ENCODE measurements around the gene TSPEAR.
"Not testable (repeated sequence)": the region's sequence is repeated elsewhere in the genome, so short reads cannot be mapped to it uniquely, and the experiment has no call there.

TSPEAR gene

DNA sequence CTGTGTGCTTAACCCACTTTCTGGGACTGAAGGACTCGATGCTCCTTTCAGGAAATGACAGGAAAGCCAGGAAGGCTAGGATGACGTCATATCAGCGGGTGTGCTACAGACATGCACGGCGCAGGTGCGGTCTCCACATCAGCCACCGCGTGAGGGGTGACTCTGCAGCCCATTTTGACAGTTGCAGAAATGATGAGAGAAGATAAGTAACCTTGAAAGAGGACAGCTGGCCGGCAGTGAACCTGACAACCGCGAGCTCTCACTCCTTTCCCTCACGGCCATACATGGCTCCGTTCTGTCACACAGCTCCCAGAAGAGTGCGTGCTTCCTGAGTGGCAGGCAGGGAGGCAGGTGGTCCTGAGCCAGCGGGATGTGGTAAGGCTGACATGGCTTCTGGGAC is 129.3 kb downstream of the TSPEAR start:
- no peak for DNase-seq

DNA sequence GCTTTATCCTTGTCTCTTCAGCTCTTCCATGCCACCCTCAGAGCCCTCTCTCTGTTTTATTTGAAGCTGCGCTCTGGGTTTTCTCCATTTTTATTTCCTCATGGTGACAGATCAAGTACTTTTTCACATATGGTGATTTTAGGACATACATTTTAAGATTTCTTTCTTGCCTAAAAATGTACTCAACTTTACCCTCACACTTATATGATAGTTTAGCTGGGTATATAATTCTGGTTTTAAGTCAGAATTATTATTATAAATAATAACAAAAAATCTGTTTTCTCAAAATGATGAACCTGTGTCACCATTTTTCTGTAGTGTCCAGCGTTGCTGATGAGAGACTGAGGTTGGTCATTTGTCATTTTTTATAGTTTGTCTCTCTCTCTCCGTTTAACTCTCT is 130.2 kb downstream of the TSPEAR start:
- DNase-seq, result no peak

- not testable (repeated sequence) for DNase-seq
Observed at GRCh38 chr21:44580231-44580821, 131.0 kb downstream of the TSPEAR start, which contains the start of gene KRTAP10-5. Gene KRTAP10-5 (minus strand): TSS chr21:44580604. CDS start chr21:44580578, 26 bp downstream.

DNA sequence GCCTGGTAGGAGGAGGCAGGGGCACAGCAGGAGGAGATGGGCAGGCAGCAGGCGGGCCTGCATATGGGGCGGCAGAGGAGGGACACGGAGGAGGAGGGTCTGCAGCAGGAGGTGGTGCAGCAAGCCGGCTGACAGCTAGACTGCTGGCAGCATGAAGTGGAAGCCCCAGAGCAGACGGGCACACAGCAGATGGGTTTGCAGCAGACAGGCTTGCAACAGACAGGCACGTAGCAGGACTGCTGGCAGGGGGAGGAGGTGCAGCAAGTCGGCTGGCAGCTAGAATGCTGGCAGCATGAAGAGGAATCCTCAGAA is 131.6 kb downstream of the TSPEAR start:
- no peak for DNase-seq

DNA sequence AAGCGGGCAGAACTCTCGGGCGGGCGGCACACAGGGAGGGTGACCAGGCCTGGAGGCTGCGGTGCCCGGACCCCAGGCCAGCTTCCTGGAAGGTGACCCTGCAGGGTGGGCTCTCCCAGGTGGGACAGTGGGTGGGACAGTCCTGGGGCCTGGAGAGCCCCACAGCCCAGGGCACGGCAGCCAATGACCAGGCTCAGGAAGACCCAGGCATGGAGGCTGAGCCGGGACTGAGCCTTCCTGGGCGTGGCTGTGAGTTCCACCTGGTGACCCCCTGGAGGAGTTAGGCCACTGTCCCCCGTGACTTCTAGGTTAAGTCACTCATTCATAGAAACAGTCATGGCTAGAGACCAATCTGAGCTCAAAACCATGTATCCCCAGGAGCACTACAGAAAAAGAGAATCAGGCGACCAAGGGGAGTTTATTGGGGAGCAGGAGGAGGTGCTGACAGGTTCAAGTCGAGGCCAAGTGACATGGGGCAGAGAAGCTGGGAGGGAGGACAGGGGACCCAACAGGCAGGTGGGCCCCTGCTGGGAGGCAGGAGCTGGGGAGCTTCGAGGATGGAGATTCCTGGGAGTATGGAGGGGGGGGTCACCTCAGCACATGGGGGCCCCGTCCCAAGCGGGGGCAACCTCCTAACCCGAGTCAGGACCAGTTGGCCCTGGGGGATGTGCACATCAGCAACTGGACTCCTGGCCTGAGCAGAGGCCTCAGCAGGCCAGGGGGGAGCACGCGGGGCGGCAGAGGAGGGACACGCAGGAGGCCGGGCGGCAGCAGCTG is 132.1 kb downstream of the TSPEAR start:
- no peak for DNase-seq

- no peak for DNase-seq
Observed at GRCh38 chr21:44578371-44579055, 132.9 kb downstream of the TSPEAR start.

DNA sequence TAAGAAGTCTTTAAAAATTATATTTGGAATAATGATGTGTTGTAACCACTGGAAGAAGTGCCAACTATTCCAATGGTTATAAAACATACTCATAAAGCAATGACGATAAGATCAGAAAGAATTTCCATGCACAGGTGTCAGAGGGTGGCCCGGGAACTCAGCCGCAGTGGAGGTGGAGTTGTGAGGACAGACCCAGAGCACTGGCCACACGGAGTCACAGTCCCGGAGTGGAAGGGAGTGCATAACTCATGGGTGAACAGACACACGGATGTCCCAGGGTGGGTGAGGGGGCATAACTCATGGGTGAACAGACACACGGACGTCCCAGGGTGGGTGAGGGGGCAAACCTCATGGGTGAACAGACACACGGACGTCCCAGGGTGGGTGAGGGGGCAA is 135.3 kb downstream of the TSPEAR start:
- no peak for DNase-seq

DNA sequence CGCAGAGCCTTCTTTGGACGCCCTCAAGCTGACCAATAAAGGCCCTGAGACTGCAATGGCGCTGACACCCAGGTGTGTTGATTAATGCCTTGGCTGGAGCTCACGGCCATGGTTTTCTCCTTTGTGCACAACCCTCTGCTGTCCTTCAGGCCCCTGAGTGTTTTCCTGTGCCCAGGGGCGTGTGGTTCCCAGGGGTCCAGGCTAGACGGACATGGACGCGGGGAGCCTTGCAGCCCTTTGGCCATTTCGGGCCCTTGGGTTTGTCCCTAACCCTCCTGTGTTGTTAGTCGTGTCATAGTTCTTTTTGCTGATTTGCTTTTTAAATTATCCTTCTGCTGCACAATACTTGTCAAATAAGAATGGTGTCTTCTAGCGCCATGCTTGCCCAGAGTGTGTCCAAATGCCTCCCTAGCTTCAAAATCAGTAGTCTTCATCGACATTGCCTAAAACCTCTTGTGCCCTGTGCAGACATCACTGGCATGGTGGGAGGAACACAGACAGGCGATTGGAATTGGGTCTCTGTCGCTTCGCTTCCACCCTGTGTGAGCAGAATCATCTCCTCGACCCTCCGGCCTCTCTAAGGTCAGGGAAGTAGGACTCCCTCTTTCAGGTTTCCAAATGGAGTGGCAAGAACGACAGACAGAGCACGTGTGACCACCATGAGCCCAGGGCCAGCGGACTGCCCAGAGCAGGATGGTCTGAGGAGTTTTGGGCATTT is 135.9 kb downstream of the TSPEAR start:
- DNase-seq, result no peak

DNA sequence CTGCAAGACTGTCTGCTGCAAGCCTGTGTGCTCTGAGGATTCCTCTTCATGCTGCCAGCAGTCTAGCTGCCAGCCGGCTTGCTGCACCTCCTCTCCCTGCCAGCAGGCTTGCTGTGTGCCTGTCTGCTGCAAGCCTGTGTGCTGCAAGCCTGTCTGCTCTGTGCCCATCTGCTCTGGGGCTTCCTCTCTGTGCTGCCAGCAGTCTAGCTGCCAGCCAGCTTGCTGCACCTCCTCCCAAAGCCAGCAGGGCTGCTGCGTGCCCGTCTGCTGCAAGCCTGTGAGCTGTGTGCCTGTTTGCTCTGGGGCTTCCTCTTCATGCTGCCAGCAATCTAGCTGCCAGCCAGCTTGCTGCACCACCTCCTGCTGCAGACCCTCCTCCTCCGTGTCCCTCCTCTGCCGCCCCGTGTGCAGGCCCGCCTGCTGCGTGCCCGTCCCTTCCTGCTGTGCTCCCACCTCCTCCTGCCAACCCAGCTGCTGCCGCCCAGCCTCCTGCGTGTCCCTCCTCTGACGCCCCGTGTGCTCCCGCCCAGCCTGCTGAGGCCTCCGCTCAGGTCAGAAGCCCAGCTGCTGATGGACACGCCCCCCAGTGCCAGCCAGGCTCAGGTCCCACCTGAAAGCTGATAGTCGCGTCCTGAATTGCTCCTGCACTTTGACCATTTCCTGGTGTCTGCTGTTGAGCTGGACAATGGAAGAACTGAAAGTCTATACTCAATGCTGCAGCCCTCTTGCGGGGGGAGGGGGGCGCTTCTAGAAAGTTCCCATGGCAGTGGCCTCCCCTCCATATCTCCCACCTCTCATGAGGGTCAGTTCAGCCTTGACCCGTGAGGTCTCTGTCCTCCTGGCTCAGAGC is 136.7 kb downstream of the TSPEAR start:
- DNase-seq, result no peak

DNA sequence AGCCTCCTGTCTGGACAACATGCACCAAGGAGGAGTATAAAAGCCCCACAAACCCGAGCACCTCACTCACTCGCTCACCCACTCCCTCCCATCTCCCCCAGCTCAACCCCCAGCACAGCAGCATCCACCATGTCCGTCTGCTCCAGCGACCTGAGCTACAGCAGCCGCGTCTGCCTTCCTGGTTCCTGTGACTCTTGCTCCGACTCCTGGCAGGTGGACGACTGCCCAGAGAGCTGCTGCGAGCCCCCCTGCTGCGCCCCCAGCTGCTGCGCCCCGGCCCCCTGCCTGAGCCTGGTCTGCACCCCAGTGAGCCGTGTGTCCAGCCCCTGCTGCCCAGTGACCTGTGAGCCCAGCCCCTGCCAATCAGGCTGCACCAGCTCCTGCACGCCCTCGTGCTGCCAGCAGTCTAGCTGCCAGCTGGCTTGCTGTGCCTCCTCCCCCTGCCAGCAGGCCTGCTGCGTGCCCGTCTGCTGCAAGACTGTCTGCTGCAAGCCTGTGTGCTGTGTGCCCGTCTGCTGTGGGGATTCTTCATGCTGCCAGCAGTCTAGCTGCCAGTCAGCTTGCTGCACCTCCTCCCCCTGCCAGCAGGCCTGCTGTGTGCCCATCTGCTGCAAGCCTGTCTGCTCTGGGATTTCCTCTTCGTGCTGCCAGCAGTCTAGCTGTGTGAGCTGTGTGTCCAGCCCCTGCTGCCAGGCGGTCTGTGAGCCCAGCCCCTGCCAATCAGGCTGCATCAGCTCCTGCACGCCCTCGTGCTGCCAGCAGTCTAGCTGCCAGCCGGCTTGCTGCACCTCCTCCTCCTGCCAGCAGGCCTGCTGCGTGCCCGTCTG is 137.5 kb downstream of the TSPEAR start, which contains the start of gene KRTAP10-4:
KRTAP10-4 (plus strand) TSS at position 100 of the 827 bp plus-strand sequence; CDS start at position 130, 30 bp downstream.
- DNase-seq, result not testable (repeated sequence)

GRCh38 chr21:44572959-44573583 is 138.3 kb downstream of the TSPEAR start:
- no peak for DNase-seq

GRCh38 chr21:44571844-44572782 is 139.3 kb downstream of the TSPEAR start:
- no peak for DNase-seq

DNA sequence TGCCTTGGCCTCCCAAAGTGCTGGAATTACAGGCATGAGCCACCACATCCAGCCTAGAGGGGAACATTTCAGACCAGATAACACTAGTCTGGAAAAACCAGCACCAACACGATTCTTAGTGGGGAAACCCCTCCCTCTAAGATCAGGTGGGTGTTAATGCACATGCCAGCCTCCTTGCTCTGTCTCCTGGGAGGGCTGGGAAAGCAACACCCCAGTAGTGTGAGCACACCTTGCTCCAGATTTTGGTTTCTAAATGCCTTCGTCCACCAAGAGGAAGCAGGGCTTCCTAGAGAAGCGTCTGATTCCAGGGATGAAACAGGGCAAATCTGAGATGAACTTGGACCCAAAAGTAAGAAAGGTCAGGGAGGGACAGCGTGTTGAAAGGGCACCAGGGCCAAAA is 140.1 kb downstream of the TSPEAR start:
- DNase-seq, result no peak

DNA sequence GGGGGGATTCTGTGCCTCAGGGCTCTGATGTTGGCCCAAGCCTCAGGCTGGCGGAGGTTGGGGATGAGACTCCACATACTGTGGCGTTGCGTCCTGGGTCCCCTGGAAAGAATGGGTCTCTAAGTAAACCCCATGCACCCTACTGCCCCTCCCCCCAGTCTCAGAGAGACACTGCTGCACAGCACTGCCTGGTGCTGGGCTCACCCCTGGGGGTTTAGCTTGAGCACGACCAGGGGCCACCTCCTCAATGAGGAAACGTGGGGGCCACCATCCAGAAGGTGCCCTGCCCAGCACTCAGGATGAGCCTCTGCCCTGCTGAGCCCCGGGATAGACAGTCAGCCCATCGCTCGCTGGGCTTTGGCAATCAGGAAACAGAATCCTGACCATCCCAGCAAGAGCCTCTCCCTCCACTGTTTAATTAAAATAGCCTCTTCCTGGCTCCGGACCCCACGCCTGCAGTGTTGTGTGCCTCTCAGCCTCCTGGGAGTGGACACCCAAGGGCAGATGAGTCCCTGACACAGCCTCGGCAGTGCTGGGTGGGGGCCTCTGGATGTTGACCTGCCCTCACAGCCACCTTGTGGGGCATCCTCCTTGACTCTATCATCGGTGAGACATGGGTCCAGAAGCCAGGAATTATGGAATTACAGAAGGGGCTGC is 141.4 kb downstream of the TSPEAR start:
- DNase-seq, result no peak

DNA sequence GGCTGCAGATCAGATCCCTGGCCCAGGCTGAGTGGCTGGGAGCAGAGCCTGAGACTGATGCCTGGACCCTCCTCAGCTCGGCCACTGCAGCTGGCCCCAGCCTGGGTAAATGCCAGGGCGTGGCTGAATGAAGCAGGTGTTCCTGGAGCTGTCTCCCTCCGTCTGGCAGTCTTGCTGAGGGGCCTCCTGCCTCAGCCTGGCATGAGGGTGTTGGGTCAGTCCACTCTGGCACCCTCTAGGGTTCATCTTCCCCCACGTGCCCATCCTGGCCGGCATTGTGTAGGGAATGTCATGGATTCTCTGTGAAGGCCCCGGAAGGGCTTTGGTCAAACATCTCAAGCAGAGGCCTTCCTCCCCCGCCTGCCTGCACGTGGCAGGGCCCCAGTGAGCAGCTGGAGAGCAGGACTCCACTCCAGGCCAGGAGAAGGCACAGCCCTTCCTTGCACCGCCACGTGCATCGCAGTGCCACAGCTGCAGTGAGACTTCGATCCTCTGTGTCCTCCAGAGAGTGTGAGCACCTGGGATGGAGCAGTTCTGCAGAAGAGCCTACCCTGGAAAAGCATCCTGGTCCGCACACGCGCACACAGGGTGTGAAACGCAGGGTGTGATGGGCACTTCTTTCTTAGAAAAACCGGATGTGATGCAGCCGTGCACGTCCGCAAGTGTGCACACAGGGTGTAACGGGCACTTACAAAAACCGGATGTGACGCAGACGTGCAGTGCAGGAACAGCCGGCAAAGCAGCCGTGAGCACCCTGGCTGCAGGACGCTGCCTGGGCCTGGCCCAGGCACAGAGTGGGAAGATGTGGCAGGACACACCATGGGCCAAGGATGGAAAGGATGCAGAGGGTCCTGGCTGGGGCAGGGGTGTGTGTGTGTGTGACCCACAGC is 142.5 kb downstream of the TSPEAR start:
- DNase-seq, result no peak

DNA sequence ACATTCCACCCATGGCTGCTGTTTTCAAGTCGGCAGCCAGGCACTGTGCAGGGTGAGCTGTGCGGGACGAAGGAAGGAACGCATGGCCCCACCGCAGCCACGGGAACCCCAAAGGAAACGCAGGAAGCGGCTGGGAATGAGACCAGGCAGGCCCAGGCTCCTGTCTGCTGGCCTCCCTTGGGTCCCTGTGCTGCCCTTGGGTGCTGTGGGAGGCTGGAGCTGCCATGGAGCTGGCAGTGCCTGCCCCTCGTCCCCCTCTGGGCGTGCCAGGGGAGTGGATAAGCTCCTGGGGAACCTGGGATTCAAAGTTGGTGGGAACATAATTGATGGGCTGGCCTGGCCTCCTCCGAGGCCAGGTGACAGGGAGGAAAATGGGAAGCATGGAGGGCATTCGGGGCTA is 143.1 kb downstream of the TSPEAR start:
- no peak for DNase-seq

DNA sequence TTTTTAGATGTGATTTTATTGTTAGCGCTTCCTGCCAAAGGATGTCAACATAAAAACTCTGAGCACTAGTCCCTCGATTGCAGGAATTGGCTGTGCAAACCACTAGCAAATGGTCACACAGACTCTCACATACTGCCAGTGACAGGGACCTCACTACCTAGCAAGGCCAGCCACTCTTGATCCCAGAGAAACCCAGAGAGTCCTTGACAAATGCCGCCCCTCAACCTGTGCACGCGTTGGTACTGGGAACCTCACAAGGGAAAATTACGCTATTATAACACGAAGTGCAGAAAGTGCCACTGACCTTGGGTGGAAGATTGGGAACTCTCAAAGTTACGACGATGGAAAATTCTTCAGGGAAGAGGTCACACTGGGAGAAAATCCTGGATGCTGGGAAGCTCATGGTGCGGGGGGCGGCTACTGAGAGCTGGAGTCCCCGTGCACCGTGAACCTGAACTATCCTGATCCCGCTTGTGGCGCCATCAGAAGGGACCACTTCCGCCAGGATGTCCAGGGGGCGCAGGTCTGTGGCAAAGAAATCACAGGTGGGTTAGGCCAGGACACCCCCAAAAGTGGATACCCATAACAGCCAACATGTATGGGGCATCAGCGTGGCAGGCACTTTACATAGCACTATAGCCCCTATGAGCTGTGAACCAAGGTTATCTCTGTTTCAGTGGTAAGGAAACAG is 143.7 kb downstream of the TSPEAR start:
- DNase-seq, result no peak

DNA sequence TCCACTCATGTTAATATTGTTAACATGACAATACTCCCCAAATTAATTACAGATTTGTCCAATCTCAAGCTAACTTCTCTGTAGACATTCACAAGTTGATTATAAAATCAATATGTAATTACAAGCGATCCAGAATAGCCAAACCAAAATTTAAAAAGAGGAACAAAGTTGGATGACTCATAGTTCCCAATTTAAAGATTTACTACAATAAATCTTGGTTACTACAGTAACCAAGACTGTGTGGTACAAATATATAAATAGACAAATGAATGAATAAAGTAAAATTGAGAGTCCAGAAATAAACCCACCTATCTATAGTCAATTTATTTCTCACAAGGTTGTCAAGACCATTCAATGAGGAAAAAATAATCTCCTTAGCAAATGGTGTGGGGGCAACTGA is 145.0 kb downstream of the TSPEAR start:
- no peak for DNase-seq

Data from NCI-H82 (cell line).